Skeletal muscle satellite cell (primary cell): ENCODE data around the gene XIRP2.

Experiments used
- H3K27me3 ChIP-seq: 2 replicates; pipeline ENCODE4 v1.7.0; 2013; ENCODE audit warnings: low read length; ENCODE audit not compliant: control insufficient read depth, insufficient read depth
- H3K36me3 ChIP-seq: 2 replicates; pipeline ENCODE4 v1.7.0; 2013; ENCODE audit warnings: mild to moderate bottlenecking, control low read depth, low read length; ENCODE audit not compliant: insufficient read depth
- H3K4me1 ChIP-seq: 2 replicates; pipeline ENCODE4 v1.7.0; 2013; ENCODE audit warnings: low read length; ENCODE audit not compliant: control insufficient read depth, insufficient read depth
- H3K4me2 ChIP-seq: 2 replicates; pipeline ENCODE4 v1.7.0; 2013; ENCODE audit warnings: mild to moderate bottlenecking, low read length
- H3K4me3 ChIP-seq: 2 replicates; pipeline ENCODE4 v1.7.0; 2013; ENCODE audit warnings: low read length
- H3K9ac ChIP-seq: 2 replicates; pipeline ENCODE4 v1.7.0; 2013; ENCODE audit warnings: mild to moderate bottlenecking, low read depth, low read length, moderate library complexity
- H3K9me3 ChIP-seq: replicated peaks from 2 replicates; pipeline ENCODE4 v1.7.0; 2013; ENCODE audit warnings: mild to moderate bottlenecking, control low read depth, low read length

The XIRP2 gene

DNA sequence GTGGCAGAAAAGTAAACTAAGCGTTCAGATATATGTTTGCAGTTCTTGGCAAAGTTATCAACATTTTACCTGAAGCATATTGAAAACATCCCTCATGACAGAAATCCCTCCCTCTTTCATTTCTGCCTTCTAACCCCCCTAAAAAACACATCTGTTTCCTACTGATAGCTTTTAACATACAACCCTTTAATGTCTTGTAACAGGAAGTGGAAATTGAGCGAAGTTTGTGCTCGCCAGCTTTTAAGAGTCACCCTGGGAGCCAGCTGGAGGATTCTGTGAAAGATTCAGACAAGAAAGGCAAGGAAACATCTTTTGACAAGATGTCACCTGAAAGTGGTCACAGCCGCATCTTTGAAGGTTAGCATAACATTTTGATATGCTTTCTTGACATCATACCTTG is 247.4 kb downstream of the XIRP2 start:
- H3K4me1 ChIP-seq: peaks cover 48% of the 10 kb centered on the region
- no peaks in the 10 kb centered on the region for H3K27me3 ChIP-seq
- H3K4me3 ChIP-seq: no peak overlapping the region
- no peaks in the 10 kb centered on the region for H3K9me3 ChIP-seq
- peak overlapping the region; percentile 7 for H3K9ac ChIP-seq
- H3K4me2 ChIP-seq: peak overlapping the region; percentile 46
- H3K36me3 ChIP-seq: no peaks in the 10 kb centered on the region

DNA sequence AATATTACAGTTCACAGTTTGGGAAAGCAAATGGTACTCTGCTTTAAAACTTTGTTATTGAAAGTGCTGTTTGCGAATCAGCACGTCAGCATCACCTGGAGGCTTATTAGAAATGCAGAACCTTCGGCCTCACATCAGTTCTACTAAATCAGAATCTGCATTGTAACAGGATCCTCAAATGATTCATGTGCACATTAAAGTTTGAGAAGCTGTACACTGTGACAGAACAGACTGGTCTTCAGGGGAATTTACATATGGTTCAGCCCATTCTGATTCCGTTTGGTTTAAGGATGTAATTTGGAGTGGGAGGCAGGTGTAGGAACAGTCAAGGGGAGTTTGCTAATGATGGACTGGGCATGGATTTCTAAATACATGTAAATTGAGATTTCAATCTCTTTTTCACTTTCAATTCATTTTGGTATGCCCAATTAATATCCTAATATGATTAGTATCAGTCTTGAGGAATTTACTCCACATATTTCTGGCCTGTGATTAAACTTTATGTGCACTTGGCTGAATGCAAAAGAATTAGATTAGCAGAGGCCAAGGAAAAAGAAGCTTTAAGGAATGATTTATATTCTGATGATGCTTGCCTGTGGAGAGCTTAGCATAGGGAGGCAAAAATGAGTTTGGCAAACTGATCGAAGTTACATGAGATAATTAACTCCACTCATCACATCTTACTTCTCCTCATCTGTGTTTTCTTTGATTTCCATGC is 248.8 kb downstream of the XIRP2 start:
- H3K9ac ChIP-seq: no peak overlapping the region
- no peaks in the 10 kb centered on the region for H3K36me3 ChIP-seq
- H3K4me3 ChIP-seq: no peak overlapping the region
- no peaks in the 10 kb centered on the region for H3K9me3 ChIP-seq
- no peaks in the 10 kb centered on the region for H3K27me3 ChIP-seq
- peaks cover 53% of the 10 kb centered on the region for H3K4me1 ChIP-seq
- H3K4me2 ChIP-seq: no peak overlapping the region

DNA sequence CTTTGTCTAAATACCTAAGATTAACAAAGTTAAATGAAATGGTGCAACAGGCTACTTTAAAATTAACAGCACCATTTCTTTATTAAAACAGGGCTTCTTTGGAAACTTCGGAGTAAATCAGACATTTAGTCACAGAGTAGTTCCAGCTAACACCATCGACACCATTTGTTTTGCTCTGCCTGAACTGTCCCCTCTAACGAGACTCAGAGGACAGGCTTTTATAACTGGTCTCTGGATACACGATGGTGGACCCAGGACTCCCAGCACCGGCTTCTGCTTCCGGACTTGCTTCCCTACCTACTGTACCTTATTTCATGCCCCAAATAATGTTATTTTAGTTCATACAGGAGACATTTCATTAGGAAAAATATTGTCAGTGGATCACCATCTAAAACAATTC is 252.1 kb downstream of the XIRP2 start:
- no peak overlapping the region for H3K4me3 ChIP-seq
- H3K9me3 ChIP-seq: no peaks in the 10 kb centered on the region
- H3K27me3 ChIP-seq: no peaks in the 10 kb centered on the region
- no peak overlapping the region for H3K9ac ChIP-seq
- H3K36me3 ChIP-seq: no peaks in the 10 kb centered on the region
- H3K4me2 ChIP-seq: peak overlapping the region; percentile 28
- H3K4me1 ChIP-seq: peaks cover 54% of the 10 kb centered on the region

DNA sequence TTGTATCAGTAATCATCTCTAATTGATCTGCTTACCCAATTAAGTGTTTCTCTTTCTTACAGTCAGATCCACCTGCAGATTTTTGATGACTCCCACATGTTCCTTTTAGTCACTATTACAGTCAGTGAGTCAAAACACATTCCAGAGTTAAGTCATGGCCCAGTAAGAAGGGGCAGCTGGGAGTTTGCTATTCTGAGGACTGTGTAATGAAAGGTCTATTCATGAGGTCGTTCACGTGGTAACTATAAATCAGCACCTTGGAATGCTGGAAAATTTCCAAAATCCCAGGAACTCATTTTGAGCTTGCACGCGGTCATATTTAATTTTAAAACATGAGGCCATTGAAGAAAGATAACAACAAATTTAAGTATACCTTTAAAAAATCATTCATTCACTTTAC is 252.5 kb downstream of the XIRP2 start:
- no peaks in the 10 kb centered on the region for H3K9me3 ChIP-seq
- H3K4me1 ChIP-seq: peaks cover 49% of the 10 kb centered on the region
- H3K36me3 ChIP-seq: no peaks in the 10 kb centered on the region
- H3K27me3 ChIP-seq: no peaks in the 10 kb centered on the region
- no peak overlapping the region for H3K4me3 ChIP-seq
- peak overlapping the region; percentile 28 for H3K4me2 ChIP-seq
- H3K9ac ChIP-seq: no peak overlapping the region

DNA sequence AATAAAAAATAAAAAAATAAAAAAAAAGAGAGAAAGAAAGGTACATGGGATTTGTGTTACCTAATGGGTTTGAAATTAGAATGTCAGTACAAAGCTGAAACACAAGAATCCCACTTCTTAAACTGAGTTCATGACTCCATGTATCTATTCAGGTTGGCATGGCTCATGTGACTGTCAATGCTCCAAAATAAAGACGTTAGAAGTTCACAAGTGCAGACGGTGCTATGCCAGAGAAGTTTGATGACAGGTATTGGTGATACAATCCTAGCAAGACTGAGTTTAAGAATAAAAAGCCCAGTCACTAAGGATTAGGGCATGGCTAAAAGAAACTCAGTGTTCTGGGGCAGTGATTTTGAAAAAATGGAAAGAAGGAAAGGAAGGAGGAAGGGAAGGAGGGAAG is 254.3 kb downstream of the XIRP2 start:
- no peak overlapping the region for H3K4me3 ChIP-seq
- H3K9me3 ChIP-seq: no peaks in the 10 kb centered on the region
- peaks cover 31% of the 10 kb centered on the region for H3K4me1 ChIP-seq
- H3K4me2 ChIP-seq: no peak overlapping the region
- no peaks in the 10 kb centered on the region for H3K36me3 ChIP-seq
- H3K9ac ChIP-seq: no peak overlapping the region
- H3K27me3 ChIP-seq: no peaks in the 10 kb centered on the region

DNA sequence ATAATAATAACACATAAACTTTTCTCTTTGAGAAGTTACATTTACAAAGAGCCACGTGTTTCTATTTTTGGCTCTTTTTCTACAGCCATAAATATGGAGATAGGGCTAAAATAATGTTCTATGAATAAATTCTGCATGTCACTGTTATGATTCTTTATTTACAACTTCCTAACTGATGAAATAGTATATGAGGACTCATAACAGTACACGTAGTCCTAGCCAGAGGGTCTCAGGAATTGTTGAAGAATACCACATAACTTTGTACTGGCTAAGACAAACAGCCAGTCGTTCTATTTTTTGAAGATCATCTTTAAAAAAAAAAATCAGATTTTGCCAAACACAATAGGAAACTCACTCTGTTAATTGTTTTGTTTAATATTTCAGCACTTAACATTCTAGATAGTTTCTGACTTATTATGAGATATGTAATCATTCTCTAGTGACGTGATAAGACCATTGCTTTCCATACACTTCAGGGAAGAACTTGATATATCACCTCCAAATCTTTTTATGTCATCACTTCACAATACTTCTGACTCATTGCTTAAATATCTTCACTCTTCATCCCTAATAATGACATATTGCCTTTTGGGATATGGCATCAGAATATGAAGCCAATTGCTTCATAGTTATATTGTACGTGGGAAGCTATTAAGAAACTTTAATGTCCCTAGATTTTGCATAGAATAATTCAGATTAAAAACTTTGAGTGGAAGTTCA is 256.1 kb downstream of the XIRP2 start:
- Histone ChIP-seq H3K4me2 (peak overlapping the region; percentile 6), H3K36me3 (no peaks in the 10 kb centered on the region), H3K4me1 (peaks cover 30% of the 10 kb centered on the region), H3K9me3 (no peaks in the 10 kb centered on the region), H3K9ac (no peak overlapping the region), H3K4me3 (no peak overlapping the region), H3K27me3 (no peaks in the 10 kb centered on the region)

DNA sequence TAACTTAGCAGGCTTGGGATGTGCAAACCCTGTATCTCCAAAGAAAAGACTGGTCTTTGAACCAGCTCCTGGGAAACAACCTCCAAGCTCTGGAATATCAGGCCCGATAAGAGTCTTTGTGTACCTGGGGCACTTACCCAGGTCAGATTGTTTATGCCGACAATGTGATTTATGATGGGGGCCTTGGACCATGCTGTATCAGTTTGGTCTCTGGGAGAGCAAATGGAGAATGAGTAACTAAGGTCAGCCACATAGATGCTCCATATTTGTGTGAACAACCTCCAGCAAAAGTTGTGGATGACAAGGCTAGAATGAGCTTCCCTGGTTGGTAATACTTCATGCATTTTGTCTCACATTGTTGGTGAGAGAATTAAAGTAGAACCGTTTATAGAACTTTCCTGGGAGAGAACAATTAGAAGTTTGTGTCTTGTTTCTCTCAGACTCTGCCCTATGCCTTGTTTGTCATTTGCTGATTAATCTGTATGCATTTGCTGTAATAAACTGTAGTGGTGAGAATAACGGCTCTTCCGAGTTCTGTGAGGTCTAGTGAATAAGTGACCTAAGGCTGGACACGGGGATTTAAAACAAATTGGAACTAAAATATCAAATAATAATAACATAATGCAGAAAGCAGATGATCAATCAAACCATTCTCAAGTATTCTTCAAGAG is 259.1 kb downstream of the XIRP2 start:
- H3K4me2 ChIP-seq: no peak overlapping the region
- no peaks in the 10 kb centered on the region for H3K9me3 ChIP-seq
- no peak overlapping the region for H3K4me3 ChIP-seq
- no peak overlapping the region for H3K9ac ChIP-seq
- H3K27me3 ChIP-seq: no peaks in the 10 kb centered on the region
- H3K36me3 ChIP-seq: no peaks in the 10 kb centered on the region
- H3K4me1 ChIP-seq: peaks cover 17% of the 10 kb centered on the region

DNA sequence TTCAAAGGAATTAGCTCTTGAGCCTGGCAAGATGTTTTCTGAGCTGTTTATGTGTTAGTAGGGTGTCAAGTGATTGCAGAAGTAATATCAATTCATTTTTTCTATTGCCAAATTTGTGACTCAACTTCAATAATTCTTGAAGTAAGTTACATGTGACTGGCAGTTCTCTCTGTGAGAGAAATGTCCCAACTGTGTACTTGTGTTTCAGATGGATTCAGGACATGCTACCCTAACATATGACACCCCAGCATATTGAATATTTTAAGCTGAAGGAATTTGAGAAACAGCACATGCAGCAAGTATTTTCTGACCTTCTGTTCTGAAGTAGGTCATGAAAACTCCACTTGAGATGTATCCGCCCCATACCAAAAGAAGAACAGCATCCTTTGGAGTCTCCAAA is 263.6 kb downstream of the XIRP2 start:
- no peak overlapping the region for H3K4me3 ChIP-seq
- H3K36me3 ChIP-seq: no peaks in the 10 kb centered on the region
- no peak overlapping the region for H3K4me2 ChIP-seq
- H3K4me1 ChIP-seq: no peaks in the 10 kb centered on the region
- no peaks in the 10 kb centered on the region for H3K27me3 ChIP-seq
- H3K9ac ChIP-seq: no peak overlapping the region
- no peaks in the 10 kb centered on the region for H3K9me3 ChIP-seq

DNA sequence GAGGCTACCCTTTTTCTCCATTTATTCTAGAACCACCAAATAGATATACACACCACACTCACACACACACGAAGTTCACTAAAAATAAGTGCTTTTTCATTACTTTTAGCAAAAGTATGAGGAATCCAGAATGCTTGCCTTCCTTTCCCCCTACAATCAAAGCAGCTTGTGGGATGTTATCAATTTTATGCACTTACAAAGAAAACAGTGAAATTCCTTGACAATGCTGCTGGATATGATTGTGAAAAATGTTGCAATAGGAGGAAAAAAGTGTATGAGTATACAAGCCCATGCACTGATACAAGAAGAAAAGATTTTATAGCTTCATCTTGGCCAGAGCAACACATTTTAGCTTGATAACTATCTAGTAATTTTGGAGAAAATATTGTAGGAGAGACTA is 269.2 kb downstream of the XIRP2 start:
- no peaks in the 10 kb centered on the region for H3K9me3 ChIP-seq
- no peak overlapping the region for H3K4me3 ChIP-seq
- H3K9ac ChIP-seq: no peak overlapping the region
- H3K36me3 ChIP-seq: no peaks in the 10 kb centered on the region
- no peaks in the 10 kb centered on the region for H3K4me1 ChIP-seq
- no peaks in the 10 kb centered on the region for H3K27me3 ChIP-seq
- H3K4me2 ChIP-seq: no peak overlapping the region

DNA sequence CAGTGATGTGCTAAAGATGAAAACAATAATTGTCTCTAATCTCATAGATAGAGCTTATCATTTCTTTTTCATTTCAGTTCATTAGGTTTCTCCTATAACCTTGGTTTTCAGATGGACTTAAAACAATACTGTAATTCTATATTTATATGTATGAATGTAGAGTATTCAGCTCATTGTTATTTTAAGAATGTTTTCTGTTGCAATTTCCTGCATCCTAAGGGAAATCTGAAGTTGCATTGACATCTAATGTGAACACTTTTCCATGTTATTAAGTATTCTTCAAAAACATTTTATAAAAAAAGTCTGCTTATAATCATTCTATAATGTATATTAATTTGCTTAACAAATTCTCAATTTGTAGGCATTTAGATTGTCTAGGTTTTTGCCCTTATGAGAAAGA is 288.9 kb downstream of the XIRP2 start:
- H3K9ac ChIP-seq: no peak overlapping the region
- no peak overlapping the region for H3K4me3 ChIP-seq
- H3K27me3 ChIP-seq: no peaks in the 10 kb centered on the region
- H3K9me3 ChIP-seq: no peaks in the 10 kb centered on the region
- peaks cover 38% of the 10 kb centered on the region for H3K4me1 ChIP-seq
- no peaks in the 10 kb centered on the region for H3K36me3 ChIP-seq
- H3K4me2 ChIP-seq: peak overlapping the region; percentile 30

DNA sequence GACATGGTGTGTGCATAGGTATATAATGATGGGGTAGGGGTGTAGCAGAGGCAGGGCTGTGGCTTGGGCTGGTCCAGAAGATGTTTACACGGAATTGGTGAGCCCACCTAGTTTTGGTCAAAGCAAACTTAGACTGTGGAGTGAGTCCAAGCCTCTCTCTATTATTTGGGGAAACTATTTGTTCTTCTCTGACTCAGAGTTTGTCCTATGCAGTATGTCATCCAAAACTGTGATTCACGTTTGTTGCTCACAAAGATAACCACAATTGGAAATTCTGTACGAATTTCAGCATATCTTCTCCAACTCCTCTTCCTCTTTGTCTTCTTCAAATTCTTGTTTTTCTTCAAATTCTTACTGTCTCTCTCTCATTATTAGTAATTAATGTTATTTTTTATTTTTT is 292.9 kb downstream of the XIRP2 start:
- H3K4me1 ChIP-seq: peaks cover 39% of the 10 kb centered on the region
- no peaks in the 10 kb centered on the region for H3K27me3 ChIP-seq
- no peak overlapping the region for H3K4me3 ChIP-seq
- no peaks in the 10 kb centered on the region for H3K36me3 ChIP-seq
- peak overlapping the region; percentile 60 for H3K4me2 ChIP-seq
- no peaks in the 10 kb centered on the region for H3K9me3 ChIP-seq
- H3K9ac ChIP-seq: no peak overlapping the region
